Nephron progenitor cell (in vitro differentiated cells): ENCODE results near the gene CDKN1A.

Experiments
- DNase-seq: peaks from one replicate; pipeline ENCODE4 v3.0.0; 2021
- H3K27ac Mint-ChIP-seq: 2 replicates; pipeline ENCODE4 v1.8.0; 2021; ENCODE audit warnings: mild to moderate bottlenecking, moderate library complexity, mixed read lengths
- H3K27me3 Mint-ChIP-seq: 2 replicates; pipeline ENCODE4 v1.8.0; 2021; ENCODE audit warnings: mild to moderate bottlenecking, low read depth, mixed read lengths; ENCODE audit not compliant: poor library complexity
- H3K36me3 Mint-ChIP-seq: 2 replicates; pipeline ENCODE4 v1.8.0; 2021; ENCODE audit warnings: low read depth, mixed read lengths
- H3K4me1 Mint-ChIP-seq: 2 replicates; pipeline ENCODE4 v1.8.0; 2021; ENCODE audit warnings: mixed read lengths
- H3K4me3 Mint-ChIP-seq: 2 replicates; pipeline ENCODE4 v1.8.0; 2021; ENCODE audit warnings: mild to moderate bottlenecking, moderate library complexity, mixed read lengths
- H3K9me3 Mint-ChIP-seq: 2 replicates; pipeline ENCODE4 v1.8.0; 2021; ENCODE audit warnings: mild to moderate bottlenecking, moderate library complexity, mixed read lengths
- CTCF ChIP-seq: fragments of 200-600 bp; sonication (generic); IDR thresholded peaks from 2 replicates; pipeline ENCODE4 v1.5.0; 2021; ENCODE audit warnings: antibody characterized with exemption

The CDKN1A gene

GRCh38 chr6:36641543-36641942, 37.0 kb upstream of the CDKN1A start:
- H3K36me3 Mint-ChIP-seq = no peaks in the 10 kb centered on the region
- H3K9me3 Mint-ChIP-seq = no peaks in the 10 kb centered on the region
- TF ChIP-seq CTCF = no peak
- peaks cover 63% of the 10 kb centered on the region for H3K4me1 Mint-ChIP-seq
- no peak overlapping the region for H3K4me3 Mint-ChIP-seq
- DNase-seq = no peak
- H3K27me3 Mint-ChIP-seq = peaks cover 3% of the 10 kb centered on the region
- H3K27ac Mint-ChIP-seq = no peak overlapping the region

- no peak overlapping the region for H3K27ac Mint-ChIP-seq
- no peak for DNase-seq
- peaks cover 3% of the 10 kb centered on the region for H3K27me3 Mint-ChIP-seq
- H3K36me3 Mint-ChIP-seq = no peaks in the 10 kb centered on the region
- H3K4me3 Mint-ChIP-seq = no peak overlapping the region
- peaks cover 52% of the 10 kb centered on the region for H3K4me1 Mint-ChIP-seq
- no peaks in the 10 kb centered on the region for H3K9me3 Mint-ChIP-seq
- no peak for TF ChIP-seq CTCF
These were observed 35.3 kb upstream of the CDKN1A start for GRCh38 chr6:36642913-36643817.

- no peaks in the 10 kb centered on the region for H3K9me3 Mint-ChIP-seq
- H3K27me3 Mint-ChIP-seq = peaks cover 3% of the 10 kb centered on the region
- no peak for DNase-seq
- H3K4me1 Mint-ChIP-seq = peaks cover 47% of the 10 kb centered on the region
- H3K27ac Mint-ChIP-seq = no peak overlapping the region
- H3K36me3 Mint-ChIP-seq = no peaks in the 10 kb centered on the region
- no peak for TF ChIP-seq CTCF
- no peak overlapping the region for H3K4me3 Mint-ChIP-seq
These were observed 34.5 kb upstream of the CDKN1A start for GRCh38 chr6:36643977-36644376.

- H3K36me3 Mint-ChIP-seq = no peaks in the 10 kb centered on the region
- no peak for DNase-seq
- H3K4me1 Mint-ChIP-seq = peaks cover 55% of the 10 kb centered on the region
- no peaks in the 10 kb centered on the region for H3K9me3 Mint-ChIP-seq
- no peak overlapping the region for H3K27ac Mint-ChIP-seq
- TF ChIP-seq CTCF = no peak
- H3K4me3 Mint-ChIP-seq = no peak overlapping the region
- H3K27me3 Mint-ChIP-seq = peaks cover 6% of the 10 kb centered on the region
These were observed 29.4 kb upstream of the CDKN1A start for GRCh38 chr6:36649086-36649485.

- no peak overlapping the region for H3K4me3 Mint-ChIP-seq
- H3K27ac Mint-ChIP-seq = no peak overlapping the region
- H3K4me1 Mint-ChIP-seq = peaks cover 49% of the 10 kb centered on the region
- H3K27me3 Mint-ChIP-seq = peaks cover 6% of the 10 kb centered on the region
- TF ChIP-seq CTCF = no peak
- DNase-seq = no peak
- no peaks in the 10 kb centered on the region for H3K9me3 Mint-ChIP-seq
- no peaks in the 10 kb centered on the region for H3K36me3 Mint-ChIP-seq
These were observed 28.6 kb upstream of the CDKN1A start for GRCh38 chr6:36649701-36650484.
